Breast epithelium (tissue), 3 donors: ENCODE results near the gene GRIK4.

Experiments
- CTCF ChIP-seq, 3 donors: fragments of 450-650 bp; IDR thresholded peaks; one replicate each; pipeline ENCODE4 v1.5.1; 2016 to 2017; ENCODE audit warnings: antibody characterized with exemption in 3 of 3, mild to moderate bottlenecking in 3 of 3, moderate library complexity in 3 of 3
- POLR2A ChIP-seq: fragments of 450-650 bp; IDR thresholded peaks from one replicate; pipeline ENCODE4 v1.6.1; 2016; ENCODE audit warnings: antibody characterized with exemption, mild to moderate bottlenecking, moderate library complexity
- POLR2AphosphoS5 ChIP-seq, 3 donors: sonication (generic); formaldehyde crosslinking; IDR thresholded peaks; one replicate each; pipeline ENCODE4 v1.6.1; 2017; ENCODE audit warnings: antibody characterized with exemption in 3 of 3

GRCh38 chr11:120896687-120897086, 385.1 kb downstream of the GRIK4 start:
- TF ChIP-seq CTCF (IDR thresholded peaks at IDR 0.05) (no peak), POLR2AphosphoS5 (IDR thresholded peaks at IDR 0.05) (no peak), POLR2A (no peak)
